GM18511 (cell line): ENCODE data around the gene SRGAP1.
"Not testable (repeated sequence)": the region's sequence is repeated elsewhere in the genome, so short reads cannot be mapped to it uniquely, and the experiment has no call there.

Source experiments
- ATAC-seq: cut with Tn5 transposase; IDR thresholded peaks from one replicate; pipeline ENCODE4 v1.9.1; 2021; ENCODE audit warnings: mild to moderate bottlenecking, moderate library complexity; ENCODE audit not compliant: unreplicated experiment

SRGAP1 gene

DNA sequence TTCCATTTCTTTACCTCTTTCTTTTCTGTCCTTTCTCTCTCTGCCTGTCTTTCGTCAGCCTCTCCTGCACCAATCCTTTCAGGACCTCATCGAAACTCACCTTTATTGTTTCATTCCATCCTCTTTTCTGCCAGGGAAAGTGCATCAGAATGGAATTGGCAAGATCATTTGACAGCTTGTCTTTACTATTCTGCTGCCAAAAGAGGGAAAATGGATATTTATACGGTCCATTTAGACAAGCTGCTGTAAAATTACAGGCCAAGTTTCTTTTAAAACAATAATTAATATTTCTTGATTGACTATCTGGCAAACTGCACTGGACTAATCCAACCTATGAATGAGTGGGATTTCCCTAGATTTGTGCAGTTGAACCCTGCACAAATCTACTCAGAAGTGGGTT, 7.6 kb upstream of the SRGAP1 start:
- ATAC-seq = no peak

- ATAC-seq = no peak
Measured at GRCh38 chr12:63838411-63838810, 6.1 kb upstream of the SRGAP1 start.

DNA sequence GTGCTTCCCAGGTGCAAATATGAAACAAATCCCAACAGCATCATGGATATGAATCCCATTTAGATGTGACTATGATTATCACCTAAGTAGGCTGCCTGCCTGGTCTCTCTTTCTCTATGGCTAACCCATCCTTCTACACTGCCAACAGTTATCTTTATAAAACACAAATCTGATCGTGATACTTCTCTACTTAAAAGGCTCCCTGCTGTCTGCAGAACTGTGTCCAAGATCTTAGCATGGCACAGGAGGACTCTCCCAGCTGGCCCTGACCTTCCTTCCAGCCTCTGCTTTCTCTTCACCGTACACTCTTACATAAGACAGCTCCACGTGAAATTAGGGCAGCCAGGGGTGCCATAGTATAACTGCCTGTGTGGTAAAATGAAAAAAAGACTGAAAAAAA, 3.5 kb upstream of the SRGAP1 start:
- ATAC-seq = no peak

DNA sequence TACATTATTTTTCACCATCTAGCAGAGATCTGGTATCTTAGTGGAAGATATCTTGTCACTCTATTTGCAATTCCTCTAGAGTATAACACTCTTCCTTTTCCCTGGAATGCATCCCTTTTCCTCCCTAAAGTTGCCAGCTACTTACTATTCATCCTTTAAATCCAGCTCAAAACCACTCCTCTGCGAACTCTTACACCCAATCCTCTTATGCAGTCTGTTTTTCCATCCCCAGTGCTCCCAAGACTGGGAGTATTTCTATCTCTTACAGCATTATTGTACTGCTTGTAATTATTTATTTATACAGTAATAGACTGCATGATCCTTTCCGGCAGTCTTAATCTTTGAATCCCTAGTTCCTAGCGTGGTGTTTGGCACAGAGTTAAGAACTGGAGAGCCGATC, 2.9 kb upstream of the SRGAP1 start:
- ATAC-seq = no peak

DNA sequence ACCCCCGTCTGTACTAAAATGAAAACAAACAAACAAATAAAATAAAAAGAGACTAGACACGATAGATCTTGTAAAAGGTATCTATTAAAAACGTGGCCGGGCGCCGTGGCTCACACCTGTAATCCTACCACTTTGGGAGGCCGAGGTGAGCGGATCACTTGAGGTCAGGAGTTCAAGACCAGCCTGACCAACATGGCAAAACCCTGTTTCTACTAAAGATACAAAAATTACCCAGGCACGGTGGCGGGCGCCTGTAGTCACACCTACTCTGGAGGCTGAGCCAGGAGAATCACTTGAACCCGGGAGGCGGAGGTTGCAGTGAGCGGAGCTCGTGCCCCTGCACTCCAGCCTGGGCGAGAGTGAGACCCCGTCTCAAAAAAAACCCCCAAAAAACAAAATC, 1.8 kb upstream of the SRGAP1 start:
- ATAC-seq = not testable (repeated sequence)

GRCh38 chr12:63843254-63843720, 1.2 kb upstream of the SRGAP1 start:
- no peak for ATAC-seq

DNA sequence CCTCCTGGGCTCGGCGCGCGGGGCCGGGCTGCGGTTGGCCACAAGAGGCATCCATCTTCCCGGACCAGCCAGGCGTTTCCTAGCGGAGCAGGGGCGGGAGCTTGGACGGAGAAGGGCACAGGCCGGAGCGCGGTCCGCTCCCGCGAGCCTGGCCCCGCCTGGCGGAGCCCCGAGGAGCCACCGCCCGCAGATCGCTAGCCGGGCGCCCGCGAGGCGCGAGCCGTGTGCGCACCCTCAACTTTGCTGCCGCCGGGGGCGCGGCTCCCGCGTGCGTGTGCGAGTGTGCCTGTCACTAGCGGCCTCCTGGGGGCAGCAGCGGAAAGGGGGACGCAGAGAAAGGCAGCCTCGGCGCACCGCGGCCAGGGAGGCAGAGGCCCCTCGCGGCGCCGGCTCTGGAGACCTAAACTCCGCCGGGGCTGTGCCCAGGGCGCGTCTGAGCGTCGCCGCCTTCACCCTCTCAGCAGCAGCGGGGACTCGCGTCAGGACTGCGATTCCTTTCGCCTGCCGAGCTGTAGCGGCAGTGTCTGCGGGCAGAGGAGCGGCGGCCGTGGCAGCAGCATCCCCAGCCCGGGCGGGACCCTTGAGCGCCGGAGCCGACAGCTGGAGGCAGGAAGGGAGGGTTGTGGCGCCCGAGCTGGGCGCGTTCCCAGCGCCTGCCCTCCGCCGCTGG, 644 bp upstream of the SRGAP1 start:
- peak; percentile 96 for ATAC-seq

- no peak for ATAC-seq
Measured at GRCh38 chr12:63845726-63846125, 1.2 kb downstream of the SRGAP1 start.

- ATAC-seq = no peak
Measured at GRCh38 chr12:63846238-63846967, 1.9 kb downstream of the SRGAP1 start.

DNA sequence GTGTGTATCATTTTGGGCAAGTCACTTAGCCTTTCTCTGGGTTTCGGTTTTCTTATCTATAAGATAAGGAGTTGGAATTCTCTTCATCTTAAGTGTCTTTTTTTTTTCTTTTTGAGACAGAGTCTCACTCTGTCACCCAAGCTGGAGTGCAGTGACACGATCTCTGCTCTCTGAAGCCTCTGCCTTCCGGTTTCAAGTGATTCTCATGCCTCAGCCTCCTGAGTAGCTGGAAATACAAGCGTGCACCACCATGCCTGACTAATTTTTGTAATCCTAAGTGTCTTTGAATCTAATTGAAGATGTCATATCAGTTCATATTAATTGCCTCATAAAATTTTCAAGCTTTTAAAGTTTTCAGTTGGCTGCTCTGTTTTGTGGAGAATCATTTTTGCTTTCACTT, 4.0 kb downstream of the SRGAP1 start:
- no peak for ATAC-seq

GRCh38 chr12:63849106-63849620, 4.7 kb downstream of the SRGAP1 start:
- no peak for ATAC-seq

GRCh38 chr12:63849641-63850040, 5.1 kb downstream of the SRGAP1 start:
- no peak for ATAC-seq

- no peak for ATAC-seq
Measured at GRCh38 chr12:63853978-63854377, 9.5 kb downstream of the SRGAP1 start.

GRCh38 chr12:63855299-63855698, 10.8 kb downstream of the SRGAP1 start:
- no peak for ATAC-seq

GRCh38 chr12:63857771-63858670, 13.5 kb downstream of the SRGAP1 start:
- ATAC-seq = no peak

DNA sequence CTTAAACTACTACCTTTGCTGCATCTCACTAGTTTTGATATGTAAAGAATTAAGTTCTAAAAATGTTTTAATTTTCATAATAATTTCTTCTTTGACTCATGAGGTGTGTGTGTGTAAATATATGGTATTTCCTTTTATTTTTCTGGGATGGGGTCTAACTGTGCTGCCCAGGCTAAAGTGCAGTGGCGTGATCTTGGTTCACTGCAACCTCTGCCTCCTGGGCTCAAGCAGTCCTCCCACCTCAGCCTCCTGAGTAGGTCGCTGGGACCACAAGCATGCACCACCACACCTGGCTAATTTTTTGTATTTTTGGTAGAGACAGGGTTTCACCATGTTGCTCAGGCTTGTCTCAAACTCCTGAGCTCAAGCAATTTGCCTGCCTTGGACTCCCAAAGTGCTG, 15.4 kb downstream of the SRGAP1 start:
- not testable (repeated sequence) for ATAC-seq

DNA sequence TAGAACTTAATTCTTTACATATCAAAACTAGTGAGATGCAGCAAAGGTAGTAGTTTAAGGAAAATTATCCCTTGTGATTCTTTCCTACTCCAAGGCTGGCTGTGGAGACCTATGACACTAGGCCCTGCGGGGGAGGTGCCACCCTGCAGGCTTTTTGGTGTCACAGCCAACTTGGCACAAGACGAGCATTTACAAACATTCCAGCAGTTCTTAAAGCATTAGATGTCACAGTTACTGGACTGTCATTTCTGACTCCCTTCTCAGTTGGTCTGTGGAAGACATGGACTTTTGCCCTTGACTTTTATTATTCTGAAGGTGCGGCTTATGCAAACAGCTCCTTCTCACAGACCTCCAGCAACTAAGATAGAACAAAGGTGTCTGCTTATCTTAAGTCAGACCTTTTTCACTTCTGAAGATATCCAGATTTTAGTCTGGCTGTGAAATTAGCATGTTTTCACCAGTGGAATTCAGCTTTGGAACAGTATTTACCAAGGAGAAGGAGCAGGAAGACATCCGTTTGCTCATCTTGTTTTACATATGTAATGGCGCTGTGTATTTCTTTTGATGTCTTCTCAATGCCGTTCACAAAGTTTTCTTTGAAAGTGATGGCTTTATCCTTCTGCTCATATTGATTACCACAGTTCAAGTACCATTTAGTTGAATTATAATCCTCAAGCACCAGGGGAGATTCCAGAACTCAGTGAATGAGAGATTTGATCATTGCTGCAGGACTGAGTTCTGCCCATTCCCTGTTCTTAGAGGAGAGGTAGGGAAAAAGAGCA, 17.9 kb downstream of the SRGAP1 start:
- no peak for ATAC-seq

- no peak for ATAC-seq
Measured at GRCh38 chr12:63862969-63863230, 18.4 kb downstream of the SRGAP1 start.

DNA sequence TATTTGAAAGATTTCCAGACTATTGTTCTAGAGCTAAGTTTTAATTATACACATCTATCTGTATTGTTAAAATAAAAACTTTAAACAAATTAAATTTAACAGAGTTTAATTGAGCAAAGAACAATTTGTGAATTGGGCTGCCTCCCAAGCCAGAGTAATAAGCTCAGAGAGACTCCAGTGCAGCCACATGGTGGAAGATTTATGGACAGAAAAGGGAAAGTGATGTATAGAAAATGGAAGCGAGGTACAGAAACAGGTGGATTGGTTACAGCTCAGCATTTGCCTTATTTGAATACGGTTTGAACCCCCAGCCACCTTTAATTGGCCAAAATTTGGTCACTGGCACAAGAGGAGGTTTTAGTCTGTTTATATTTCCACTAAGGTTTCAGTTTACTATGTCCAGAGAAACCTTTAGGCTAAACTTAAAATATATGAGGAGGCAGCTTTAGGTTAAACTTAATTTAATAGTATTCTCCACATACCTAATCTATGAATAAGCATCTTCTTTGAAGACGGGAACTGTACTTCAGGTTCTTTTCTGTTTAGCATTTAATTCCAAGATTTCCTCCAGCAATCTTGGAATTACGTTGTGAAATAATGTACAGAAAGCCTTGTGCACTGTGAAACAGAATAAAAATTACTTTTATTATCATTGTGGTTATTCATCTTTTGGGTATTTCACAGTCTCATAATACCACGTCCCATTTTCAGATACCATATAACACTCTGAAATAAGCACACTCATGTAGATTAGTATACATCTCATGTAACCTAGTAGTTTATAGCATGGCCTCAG, 19.4 kb downstream of the SRGAP1 start:
- ATAC-seq = no peak

DNA sequence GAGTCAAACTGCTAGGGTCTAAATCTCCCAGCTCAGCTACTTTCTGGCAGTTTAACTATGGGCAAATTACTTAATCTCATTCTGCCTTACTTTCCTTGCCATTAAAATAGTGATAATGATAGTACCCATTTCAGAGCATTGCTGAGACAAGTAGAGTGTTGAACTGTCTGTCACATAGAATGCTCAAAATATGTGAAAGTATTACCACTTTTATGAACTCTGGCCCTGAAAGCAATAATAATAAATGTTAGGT, 19.9 kb downstream of the SRGAP1 start:
- ATAC-seq = no peak
